Measurements from ENCODE around the gene OR6S1.

GRCh38 chr14:20610002-20610765 is 31.3 kb downstream of the OR6S1 start:
- TF ChIP-seq TOX (CRISPR knock-in tag; IDR thresholded peaks at IDR 0.05; ENCODE audit: borderline replicate concordance), result no peak
- no peak for TF ChIP-seq CREB5 (CRISPR knock-in tag; IDR thresholded peaks at IDR 0.05; ENCODE audit: low read depth)
- no peak for TF ChIP-seq ARNTL (CRISPR knock-in tag; IDR thresholded peaks at IDR 0.05; ENCODE audit: borderline replicate concordance, low read depth)
- no peak for TF ChIP-seq SNAI2 (CRISPR knock-in tag; IDR thresholded peaks at IDR 0.05)
